Endothelial cell of umbilical vein (primary cell): ENCODE results near the gene RTN4. TPM values are rescaled to one million over a fixed set of nuclear protein-coding genes. Genes with fewer than 3 reads are reported as not detected.

ENCODE experiments used
- BruUV-seq: library from RNA; stranded (reverse); fragments of 400-500 nt; replicated peaks from 2 replicates; lab custom pipeline; 2021; lab: Mats Ljungman, UMichigan
- CTCF ChIA-PET: fragments of 300-600, 350-600 bp; sonication (Branson Sonifier 250); formaldehyde crosslinking; loops from one replicate; lab custom pipeline; 2021; ENCODE audit warnings: antibody characterized with exemption, inconsistent platforms; lab: Charles Lee
- POLR2A ChIA-PET: fragments of 300-600, 350-600 bp; sonication (Branson Sonifier 250); formaldehyde crosslinking; loops from one replicate; lab custom pipeline; 2021; ENCODE audit warnings: antibody characterized with exemption, inconsistent platforms; lab: Charles Lee
- DNase-seq: peaks from one replicate; pipeline ENCODE4 v3.0.0-alpha.2; 2011; ENCODE audit warnings: low read depth, low spot score
- FAIRE-seq: peaks from 2 replicates; lab custom pipeline; 2011; peaks lifted over from hg19 to GRCh38; lab: Jason Lieb, UNC
- H2AFZ ChIP-seq: 2 replicates; pipeline ENCODE4 v1.6.0; 2012; ENCODE audit warnings: low read depth, low read length, control low read depth, inconsistent platforms
- H3K27ac ChIP-seq: 2 replicates; pipeline ENCODE4 v1.5.1; 2011; ENCODE audit warnings: low read depth, mild to moderate bottlenecking, control low read depth, low read length, moderate library complexity; ENCODE audit not compliant: insufficient read depth
- H3K27me3 ChIP-seq, 2 experiments: 2 replicates each; pipeline versions ENCODE4 v1.6.0 to v1.6.1; 2011; ENCODE audit warnings: low read length in 2 of 2, mixed read lengths in 1 of 2; ENCODE audit not compliant: control insufficient read depth in 2 of 2, insufficient read depth in 2 of 2
- H3K36me3 ChIP-seq, 2 experiments: 2 replicates in 1 of 2; 3 replicates in 1 of 2; pipeline ENCODE4 v1.5.1; 2011; ENCODE audit warnings: low read length in 2 of 2, mild to moderate bottlenecking in 1 of 2, moderate library complexity in 1 of 2; ENCODE audit not compliant: control insufficient read depth in 2 of 2, insufficient read depth in 2 of 2; ENCODE audit errors: extremely low read depth in 1 of 2
- H3K4me1 ChIP-seq: 3 replicates; pipeline ENCODE4 v1.5.1; 2011; ENCODE audit warnings: mild to moderate bottlenecking, low read length; ENCODE audit not compliant: control insufficient read depth, insufficient read depth; ENCODE audit errors: extremely low read depth
- H3K4me2 ChIP-seq: 2 replicates; pipeline ENCODE4 v1.6.1; 2011; ENCODE audit warnings: low read length, control low read depth, mixed read lengths; ENCODE audit not compliant: insufficient read depth
- H3K4me3 ChIP-seq, 3 experiments: fragments of 200-600 bp in 1 of 3; sonication (generic), shearing (Covaris generic) in 1 of 3; replicated peaks in 1 of 3; 2 replicates each; pipeline ENCODE4 v1.5.1; 2011 to 2016; ENCODE audit warnings: control low read depth in 3 of 3, low read length in 3 of 3, mild to moderate bottlenecking in 2 of 3, inconsistent platforms in 1 of 3, low read depth in 1 of 3, moderate library complexity in 1 of 3; ENCODE audit not compliant: insufficient read depth in 1 of 3
- H3K79me2 ChIP-seq: 2 replicates; pipeline ENCODE4 v1.6.0; 2012; ENCODE audit warnings: low read length, inconsistent platforms; ENCODE audit not compliant: control insufficient read depth, insufficient read depth
- H3K9ac ChIP-seq: replicated peaks from 2 replicates; pipeline ENCODE3; 2011; ENCODE audit warnings: low read length, control low read depth; ENCODE audit not compliant: insufficient read depth; ENCODE audit errors: extremely low read depth
- H3K9me1 ChIP-seq: replicated peaks from 3 replicates; pipeline ENCODE4 v1.6.0; 2011; ENCODE audit warnings: mild to moderate bottlenecking, low read length; ENCODE audit not compliant: control insufficient read depth, insufficient read depth; ENCODE audit errors: extremely low read depth
- H3K9me3 ChIP-seq: replicated peaks from 2 replicates; pipeline ENCODE4 v1.5.1; 2012; ENCODE audit warnings: low read length, inconsistent platforms; ENCODE audit not compliant: control insufficient read depth, insufficient read depth
- H4K20me1 ChIP-seq: replicated peaks from 2 replicates; pipeline ENCODE3; 2011; ENCODE audit warnings: mild to moderate bottlenecking, low read length; ENCODE audit not compliant: control insufficient read depth, insufficient read depth; ENCODE audit errors: extremely low read depth
- CTCF ChIP-seq, 2 donors: IDR thresholded peaks; 1 replicate in 1 of 2; 2 replicates in 1 of 2; pipeline ENCODE4 v1.5.1; 2011; ENCODE audit warnings: low read length in 2 of 2, mild to moderate bottlenecking in 2 of 2, moderate library complexity in 2 of 2, control low read depth in 1 of 2, inconsistent platforms in 1 of 2, low read depth in 1 of 2; ENCODE audit not compliant: insufficient read depth in 1 of 2; ENCODE audit errors: extremely low read depth in 1 of 2
- FOS ChIP-seq: IDR thresholded peaks from 2 replicates; pipeline ENCODE4 v1.6.1; 2011; ENCODE audit warnings: mild to moderate bottlenecking, low read length, moderate library complexity, borderline replicate concordance; ENCODE audit not compliant: insufficient read depth
- GATA2 ChIP-seq: IDR thresholded peaks from 2 replicates; pipeline ENCODE4 v1.7.0; 2011; ENCODE audit warnings: low read depth, mild to moderate bottlenecking, moderate library complexity, mixed read lengths, low read length; ENCODE audit not compliant: insufficient read length, insufficient read depth
- MAX ChIP-seq: IDR thresholded peaks from 2 replicates; pipeline ENCODE4 v1.6.1; 2011; ENCODE audit not compliant: insufficient read depth, insufficient read length
- MYC ChIP-seq: IDR thresholded peaks from one replicate; pipeline ENCODE4 v1.6.1; 2011; ENCODE audit warnings: mild to moderate bottlenecking, low read depth, low read length
- POLR2A ChIP-seq: IDR thresholded peaks from 2 replicates; pipeline ENCODE4 v1.6.1; 2012; ENCODE audit warnings: low read depth, mild to moderate bottlenecking, control low read depth, low read length
- POLR2AphosphoS5 ChIP-seq: IDR thresholded peaks from 2 replicates; pipeline ENCODE4 v1.6.1; 2012; ENCODE audit warnings: low read depth, mild to moderate bottlenecking, control low read depth, low read length, moderate library complexity; ENCODE audit not compliant: insufficient read depth
- dilution Hi-C: fragments of 300-500 bp; cut with MboI; formaldehyde crosslinking; loops from one replicate; pipeline ENCODE4 v1.15.0; 2019; ENCODE audit warnings: low sequenced_read_pairs; ENCODE audit not compliant: extremely low pct_ligation_motif_present
- intact Hi-C: fragments of 100-400 bp; cut with micrococcal nuclease; formaldehyde crosslinking; loops from one replicate; pipeline ENCODE4 v1.10.0; 2022
- polyA plus RNA-seq, 4 experiments: library from polyadenylated mRNA; depleted of rRNA in 3 of 4; stranded (reverse) in 3 of 4; unstranded in 1 of 4; fragments of >200 nt; gene quantifications; 2 replicates each; pipeline versions ENCODE4 v1.2.1 to v1.2.3, GENCODE V29; 2011 to 2012; ENCODE audit warnings: missing spikeins in 1 of 4
- total RNA-seq: library from RNA; stranded (reverse); gene quantifications from 2 replicates; pipeline ENCODE4 v1.2.3, GENCODE V29; 2021

Gene RTN4
- total and polyA plus RNA-seq, 2 donors (not counting 3 experiments of a cell fraction or from before 2014, with no cell fraction given) = 253 to 486 TPM

GRCh38 chr2:54960164-54960563 lies 90.1 kb downstream of the RTN4 start:
- no peaks in the 10 kb centered on the region for H4K20me1 ChIP-seq
- no peaks in the 10 kb centered on the region for H3K79me2 ChIP-seq
- no peak overlapping the region for H2AFZ ChIP-seq
- H3K27ac ChIP-seq = no peak overlapping the region
- ChIA-PET CTCF (interaction anchor here (1.2 to 1.6 kb wide), 4 partner anchors 8 to 121 kb away, joined by 3 to 12 read pairs (median 4); no protein-coding TSS in a partner anchor), POLR2A (no interaction called here)
- dilution Hi-C loops = no loop called here
- DNase-seq (no peak), FAIRE-seq (no peak)
- no peaks in the 10 kb centered on the region for H3K9me1 ChIP-seq
- H3K27me3 ChIP-seq = no peaks in the 10 kb centered on the region
- H3K36me3 ChIP-seq = no peaks in the 10 kb centered on the region
- no peak overlapping the region for H3K4me3 ChIP-seq
- TF ChIP-seq FOS (no peak), GATA2 (no peak), POLR2AphosphoS5 (no peak), MYC (no peak), CTCF (IDR thresholded peaks at IDR 0.05; ENCODE audit: extremely low read depth in 1 of 2, insufficient read depth in 1 of 2, low read depth in 1 of 2, low read length in 2 of 2) (no peak), MAX (no peak), POLR2A (no peak)
- no peaks in the 10 kb centered on the region for H3K9me3 ChIP-seq
- intact Hi-C loops = no loop called here
- H3K9ac ChIP-seq = no peak overlapping the region
- no peaks in the 10 kb centered on the region for H3K4me1 ChIP-seq
- no TSS peak for BruUV-seq
- no peak overlapping the region for H3K4me2 ChIP-seq
